ENCODE measurements around the gene MIP.

GRCh38 chr12:56487448-56488040 is 33.1 kb upstream of the MIP start:
- TF ChIP-seq CTCF (IDR thresholded peaks at IDR 0.05) (no peak), POLR2A (IDR thresholded peaks at IDR 0.05) (no peak)
